Muscle layer of colon (tissue), 2 donors: ENCODE data around the gene RANBP3.
A peak's percentile ranks its signal among the peaks of the same experiment; 100 is the strongest.

Experiments
- H3K27ac ChIP-seq: one replicate; pipeline ENCODE4 v1.7.0; 2013; ENCODE audit warnings: low read depth, mild to moderate bottlenecking, low read length, moderate library complexity
- H3K27me3 ChIP-seq, 2 donors: one replicate each; pipeline ENCODE4 v1.7.0; 2013; ENCODE audit warnings: low read length in 2 of 2, mild to moderate bottlenecking in 2 of 2; ENCODE audit not compliant: insufficient read depth in 2 of 2, control insufficient read depth in 1 of 2
- H3K36me3 ChIP-seq: one replicate; pipeline ENCODE4 v1.7.0; 2013; ENCODE audit warnings: mild to moderate bottlenecking, low read length; ENCODE audit not compliant: insufficient read depth
- H3K4me1 ChIP-seq: one replicate; pipeline ENCODE4 v1.7.0; 2013; ENCODE audit warnings: mild to moderate bottlenecking, low read length; ENCODE audit not compliant: insufficient read depth
- H3K4me3 ChIP-seq, 2 donors: one replicate each; pipeline ENCODE4 v1.7.0; 2013; ENCODE audit warnings: low read length in 2 of 2, low read depth in 1 of 2, mild to moderate bottlenecking in 1 of 2, moderate library complexity in 1 of 2
- H3K9ac ChIP-seq: one replicate; pipeline ENCODE4 v1.7.0; 2013; ENCODE audit warnings: low read length
- H3K9me3 ChIP-seq: one replicate; pipeline ENCODE4 v1.7.0; 2013; ENCODE audit warnings: mild to moderate bottlenecking, low read length
- donor health status: abdominal sarcoma.
- donor health status: Adenocarcinoma of cecum.

The RANBP3 gene

GRCh38 chr19:5978606-5979552 is 939 bp upstream of the RANBP3 start:
- Histone ChIP-seq H3K4me1 (peaks cover 45% of the 10 kb centered on the region), H3K9ac (no peak overlapping the region), H3K27me3 (no peaks in the 10 kb centered on the region), H3K9me3 (no peaks in the 10 kb centered on the region), H3K36me3 (peaks cover 12% of the 10 kb centered on the region), H3K27ac (peak overlapping the region; percentile 88), H3K4me3 (peak overlapping the region; percentile 58 to 81)

DNA sequence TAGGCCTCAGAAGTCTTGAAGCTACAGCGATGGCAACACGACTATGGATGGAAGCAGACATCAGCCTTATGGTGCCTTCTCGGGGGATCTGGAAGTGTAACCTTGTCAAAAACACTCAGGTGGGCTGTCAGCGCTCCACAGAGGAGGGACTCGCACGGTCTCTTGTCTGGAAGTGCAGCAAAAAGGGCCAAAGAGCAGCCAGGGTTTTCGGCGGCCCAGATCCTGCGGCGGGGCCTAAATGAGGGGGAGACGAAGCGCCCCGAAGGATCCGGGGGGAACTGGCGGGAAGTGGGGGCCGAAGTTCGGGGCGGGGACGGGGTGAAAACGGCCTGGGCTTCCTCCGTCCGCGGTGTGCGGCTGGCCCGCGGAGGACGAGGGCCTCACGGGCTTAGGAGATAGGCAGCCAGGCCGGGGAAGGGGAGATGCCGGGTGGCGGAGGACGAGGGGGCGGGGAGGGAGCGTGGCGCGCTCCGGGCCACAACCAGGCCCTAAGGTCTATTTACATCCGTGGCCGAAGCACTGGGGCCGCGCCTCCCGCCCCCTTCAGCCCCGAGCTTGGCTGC is 637 bp downstream of the RANBP3 start:
- Histone ChIP-seq H3K9me3 (no peaks in the 10 kb centered on the region), H3K36me3 (peaks cover 20% of the 10 kb centered on the region), H3K27ac (peak overlapping the region; percentile 79), H3K9ac (peak overlapping the region; percentile 50), H3K4me3 (peak overlapping the region; percentile 81 to 97), H3K27me3 (no peaks in the 10 kb centered on the region), H3K4me1 (peaks cover 51% of the 10 kb centered on the region)

DNA sequence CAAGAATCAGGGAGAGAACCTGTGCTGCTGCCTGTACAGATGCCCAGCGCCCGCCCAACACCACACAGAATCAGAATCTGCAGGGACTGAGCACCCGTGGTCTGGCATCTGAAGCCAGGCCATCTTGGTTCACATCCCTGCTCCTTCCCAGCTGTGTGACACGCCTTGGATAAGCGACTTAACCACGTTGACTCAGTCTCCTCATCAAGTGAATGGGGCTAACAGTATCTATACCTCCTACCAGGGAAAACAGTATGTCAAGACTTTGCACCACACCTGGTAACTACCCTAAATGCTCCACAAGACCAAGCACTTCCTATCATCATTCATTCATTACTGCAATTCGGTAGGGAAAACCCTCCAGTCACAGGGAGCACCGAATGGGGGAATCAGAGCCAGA is 1.2 kb downstream of the RANBP3 start:
- H3K9ac ChIP-seq, result peak overlapping the region; percentile 50
- H3K36me3 ChIP-seq, result peaks cover 21% of the 10 kb centered on the region
- no peak overlapping the region for H3K27ac ChIP-seq
- H3K9me3 ChIP-seq, result no peaks in the 10 kb centered on the region
- peak overlapping the region; percentile 81 to 97 for H3K4me3 ChIP-seq
- H3K27me3 ChIP-seq, result no peaks in the 10 kb centered on the region
- H3K4me1 ChIP-seq, result peaks cover 53% of the 10 kb centered on the region

DNA sequence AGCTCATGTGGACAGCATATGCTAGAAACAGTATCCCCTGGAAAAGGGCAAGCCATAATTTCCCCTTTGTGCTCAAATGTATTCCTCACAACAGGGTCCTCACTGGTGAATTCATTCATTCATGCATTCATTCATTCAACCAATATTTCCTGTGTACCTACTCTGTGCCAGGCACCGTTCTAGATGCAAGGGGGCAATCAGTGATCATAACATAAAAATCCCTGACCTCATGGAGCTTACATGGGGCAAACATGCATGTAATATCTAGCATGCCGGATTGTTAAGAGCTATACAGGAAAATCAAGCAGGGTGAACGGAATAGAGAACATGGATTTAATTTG is 2.6 kb downstream of the RANBP3 start:
- peaks cover 25% of the 10 kb centered on the region for H3K36me3 ChIP-seq
- H3K4me3 ChIP-seq, result no peak overlapping the region
- H3K4me1 ChIP-seq, result peaks cover 57% of the 10 kb centered on the region
- no peaks in the 10 kb centered on the region for H3K27me3 ChIP-seq
- H3K9ac ChIP-seq, result no peak overlapping the region
- no peak overlapping the region for H3K27ac ChIP-seq
- H3K9me3 ChIP-seq, result no peaks in the 10 kb centered on the region

GRCh38 chr19:5974721-5975387 is 3.1 kb downstream of the RANBP3 start:
- Histone ChIP-seq H3K27ac (no peak overlapping the region), H3K36me3 (peaks cover 25% of the 10 kb centered on the region), H3K9me3 (no peaks in the 10 kb centered on the region), H3K27me3 (no peaks in the 10 kb centered on the region), H3K9ac (no peak overlapping the region), H3K4me1 (peaks cover 57% of the 10 kb centered on the region), H3K4me3 (no peak overlapping the region)

DNA sequence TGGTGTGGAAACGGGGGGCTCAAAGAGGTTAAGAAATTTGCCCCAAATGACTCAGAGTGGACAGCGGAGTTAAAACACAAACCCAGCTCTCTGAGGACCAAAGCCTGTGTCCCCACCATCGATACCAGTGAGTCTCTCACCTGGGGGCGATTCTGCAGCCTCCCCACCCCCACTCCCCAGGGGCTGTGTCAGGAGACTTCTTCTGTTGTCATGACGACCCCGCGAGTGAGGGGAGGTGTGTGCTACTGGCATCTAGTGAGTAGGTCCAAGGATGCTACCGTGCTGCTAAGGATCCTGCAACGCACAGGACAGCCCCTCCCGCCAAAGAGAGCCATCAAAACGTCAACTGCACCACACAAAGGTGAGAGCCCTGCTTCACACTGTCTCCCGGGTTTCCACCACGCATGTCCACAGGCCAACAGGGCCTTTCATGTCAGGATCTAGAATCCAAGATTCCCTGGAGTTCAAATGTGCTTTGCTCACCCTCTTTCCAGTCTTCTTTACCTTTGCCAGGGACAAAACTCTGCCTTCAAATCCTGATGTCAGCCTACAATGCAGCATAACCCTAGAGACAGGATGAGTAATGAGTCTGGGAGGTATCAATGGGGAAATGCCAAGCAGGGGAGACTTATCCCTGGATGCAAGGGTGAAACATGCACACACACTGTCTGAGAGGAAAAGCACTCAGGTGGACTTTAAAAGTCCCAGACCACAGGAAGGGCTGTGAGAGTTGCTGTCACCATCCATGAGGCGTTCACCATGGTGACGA is 3.9 kb downstream of the RANBP3 start:
- Histone ChIP-seq H3K36me3 (peaks cover 25% of the 10 kb centered on the region), H3K27ac (no peak overlapping the region), H3K27me3 (no peaks in the 10 kb centered on the region), H3K4me3 (no peak overlapping the region), H3K4me1 (peaks cover 59% of the 10 kb centered on the region), H3K9ac (no peak overlapping the region), H3K9me3 (no peaks in the 10 kb centered on the region)

GRCh38 chr19:5973376-5973775 is 4.6 kb downstream of the RANBP3 start:
- no peaks in the 10 kb centered on the region for H3K9me3 ChIP-seq
- H3K4me3 ChIP-seq, result no peak overlapping the region
- H3K4me1 ChIP-seq, result peaks cover 59% of the 10 kb centered on the region
- H3K36me3 ChIP-seq, result peaks cover 25% of the 10 kb centered on the region
- H3K27ac ChIP-seq, result no peak overlapping the region
- H3K27me3 ChIP-seq, result no peaks in the 10 kb centered on the region
- no peak overlapping the region for H3K9ac ChIP-seq

DNA sequence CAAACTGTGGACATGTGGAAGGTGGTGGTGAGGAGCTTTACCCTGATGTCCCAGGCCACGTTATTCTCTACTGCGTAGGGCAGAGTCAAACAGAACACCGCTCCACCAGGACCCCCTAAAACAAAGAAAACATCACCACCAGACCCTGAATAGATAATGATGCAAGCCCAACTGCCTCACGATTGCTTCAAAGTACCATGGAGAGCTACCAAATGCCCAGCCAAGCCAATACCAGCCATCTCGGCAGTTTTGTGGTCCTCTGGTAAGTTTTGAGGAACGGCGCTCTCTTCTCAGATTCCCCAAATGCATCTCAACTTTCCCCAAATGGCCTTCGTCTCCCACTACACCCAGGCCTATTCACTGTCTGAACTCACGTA is 5.6 kb downstream of the RANBP3 start:
- no peaks in the 10 kb centered on the region for H3K9me3 ChIP-seq
- no peaks in the 10 kb centered on the region for H3K27me3 ChIP-seq
- no peak overlapping the region for H3K27ac ChIP-seq
- H3K9ac ChIP-seq, result no peak overlapping the region
- H3K4me1 ChIP-seq, result peaks cover 69% of the 10 kb centered on the region
- H3K36me3 ChIP-seq, result peaks cover 25% of the 10 kb centered on the region
- no peak overlapping the region for H3K4me3 ChIP-seq

DNA sequence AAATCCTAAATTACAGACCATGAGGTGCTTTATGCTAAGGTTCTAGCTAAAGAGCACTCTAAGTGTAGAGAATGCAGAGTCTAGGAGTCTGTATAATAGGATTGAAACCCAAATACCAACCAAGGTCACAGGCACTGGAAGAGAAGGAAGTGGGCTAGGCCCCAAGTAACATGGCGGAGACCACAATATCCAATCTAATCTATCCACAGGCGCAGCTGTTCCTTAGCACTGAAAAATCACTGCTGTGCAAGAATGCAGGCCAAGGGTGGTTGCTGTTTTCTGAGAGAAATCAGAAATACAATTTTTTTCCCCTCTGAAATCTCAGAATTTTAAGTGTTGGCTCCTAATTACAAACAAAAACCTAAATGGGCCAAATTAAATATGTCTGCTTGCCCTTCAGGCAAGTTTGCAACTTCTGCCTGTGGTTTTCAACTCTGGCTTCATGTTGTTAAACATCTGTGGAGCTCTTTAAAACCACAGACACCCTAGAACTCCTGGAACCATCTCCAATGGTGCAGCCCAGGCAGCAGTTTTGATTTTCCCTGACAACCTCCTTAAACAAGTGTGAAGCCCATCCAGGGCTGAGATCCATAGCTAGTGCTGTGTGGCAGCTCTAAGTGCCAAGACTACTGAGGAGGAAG is 6.1 kb downstream of the RANBP3 start:
- Histone ChIP-seq H3K9me3 (no peaks in the 10 kb centered on the region), H3K9ac (no peak overlapping the region), H3K4me1 (peaks cover 70% of the 10 kb centered on the region), H3K4me3 (no peak overlapping the region), H3K27ac (no peak overlapping the region), H3K36me3 (peaks cover 25% of the 10 kb centered on the region), H3K27me3 (no peaks in the 10 kb centered on the region)

DNA sequence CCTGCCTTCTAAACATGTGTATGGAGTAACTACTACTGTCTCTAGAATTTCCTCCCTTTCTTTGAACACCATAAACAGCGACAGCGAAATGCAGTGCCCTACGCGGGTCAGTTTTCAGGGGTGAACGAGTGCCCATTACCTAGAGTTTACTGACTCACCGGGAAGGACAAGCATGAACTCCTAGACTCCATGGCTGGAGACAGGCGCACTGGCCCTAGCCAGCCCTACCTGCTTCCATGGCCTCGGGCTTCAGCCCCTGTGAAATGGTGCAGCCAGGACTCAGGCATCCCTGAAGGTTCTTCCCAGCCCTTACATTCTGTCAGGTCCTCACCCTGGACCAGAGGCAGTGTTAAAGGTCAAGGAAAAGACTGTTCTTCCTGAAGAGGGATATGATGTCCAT is 8.5 kb downstream of the RANBP3 start:
- Histone ChIP-seq H3K4me3 (no peak overlapping the region), H3K27ac (no peak overlapping the region), H3K36me3 (peaks cover 14% of the 10 kb centered on the region), H3K9me3 (no peaks in the 10 kb centered on the region), H3K9ac (no peak overlapping the region), H3K4me1 (peaks cover 67% of the 10 kb centered on the region), H3K27me3 (no peaks in the 10 kb centered on the region)
